Neural progenitor cell (in vitro differentiated cells): ENCODE measurements around the gene CRTC1. TPM values are rescaled to one million over a fixed set of nuclear protein-coding genes. Genes with fewer than 3 reads are reported as not detected.

Experiments used
- DNase-seq: peaks from one replicate; pipeline ENCODE4 v3.0.0-alpha.2; 2016; ENCODE audit warnings: low spot score
- H2AFZ ChIP-seq: fragments of 200-600 bp; sonication (generic); replicated peaks from 2 replicates; pipeline ENCODE4 v1.6.1; 2016; ENCODE audit warnings: antibody characterized with exemption
- H3F3A ChIP-seq: fragments of 200-600 bp; sonication (generic); 2 replicates; pipeline ENCODE4 v1.6.1; 2016; ENCODE audit warnings: antibody characterized with exemption, low read depth
- H3K27ac ChIP-seq: fragments of 200-600 bp; sonication (generic); 2 replicates; pipeline ENCODE4 v1.5.1; 2016; ENCODE audit warnings: mild to moderate bottlenecking
- H3K27me3 ChIP-seq: fragments of 200-600 bp; sonication (generic); 2 replicates; pipeline ENCODE4 v1.6.1; 2016; ENCODE audit warnings: mild to moderate bottlenecking, moderate library complexity
- H3K36me3 ChIP-seq: fragments of 200-600 bp; sonication (generic); 2 replicates; pipeline ENCODE4 v1.5.1; 2016
- H3K4me1 ChIP-seq: fragments of 200-600 bp; sonication (generic); 2 replicates; pipeline ENCODE4 v1.6.1; 2016; ENCODE audit warnings: mixed run types
- H3K4me2 ChIP-seq: fragments of 200-600 bp; sonication (generic); 2 replicates; pipeline ENCODE4 v1.6.1; 2016
- H3K4me3 ChIP-seq: fragments of 200-600 bp; sonication (generic); 2 replicates; pipeline ENCODE4 v1.5.1; 2016
- H3K79me2 ChIP-seq: fragments of 200-600 bp; sonication (generic); 2 replicates; pipeline ENCODE4 v1.6.1; 2016; ENCODE audit warnings: low read depth
- H3K9ac ChIP-seq: fragments of 200-600 bp; sonication (generic); 2 replicates; pipeline ENCODE4 v1.6.1; 2016
- H3K9me3 ChIP-seq: fragments of 200-600 bp; sonication (generic); 2 replicates; pipeline ENCODE4 v1.5.1; 2016; ENCODE audit warnings: low read depth
- H4K20me1 ChIP-seq: fragments of 200-600 bp; sonication (generic); 2 replicates; pipeline ENCODE4 v1.6.1; 2016; ENCODE audit warnings: low read depth
- H3K27ac Mint-ChIP-seq: 3 replicates; pipeline ENCODE4 v1.8.0; 2021; ENCODE audit warnings: mixed read lengths
- H3K27me3 Mint-ChIP-seq: 2 replicates; pipeline ENCODE4 v1.8.0; 2022; ENCODE audit warnings: low read depth, mild to moderate bottlenecking, inconsistent platforms, moderate library complexity, mixed read lengths; ENCODE audit not compliant: insufficient read depth
- H3K36me3 Mint-ChIP-seq: 3 replicates; pipeline ENCODE4 v1.8.0; 2021; ENCODE audit warnings: mixed read lengths
- H3K4me1 Mint-ChIP-seq: 3 replicates; pipeline ENCODE4 v1.8.0; 2021; ENCODE audit warnings: mixed read lengths
- H3K4me3 Mint-ChIP-seq: 3 replicates; pipeline ENCODE4 v1.8.0; 2021; ENCODE audit warnings: mild to moderate bottlenecking, moderate library complexity, mixed read lengths
- H3K9me3 Mint-ChIP-seq: 3 replicates; pipeline ENCODE4 v1.8.0; 2020; ENCODE audit warnings: mixed read lengths
- CTCF ChIP-seq: fragments of 200-600 bp; sonication (generic); IDR thresholded peaks from 2 replicates; pipeline ENCODE4 v1.5.1; 2017; ENCODE audit warnings: antibody characterized with exemption, mild to moderate bottlenecking
- EZH2 ChIP-seq: fragments of 200-600 bp; sonication (generic); IDR thresholded peaks from 2 replicates; pipeline ENCODE4 v1.6.1; 2017; ENCODE audit warnings: antibody characterized with exemption, mild to moderate bottlenecking, moderate library complexity
- EZH2phosphoT487 ChIP-seq: fragments of 200-600 bp; sonication (generic); IDR thresholded peaks from 2 replicates; pipeline ENCODE4 v1.6.1; 2017; ENCODE audit warnings: antibody characterized with exemption
- total RNA-seq: library from RNA; depleted of rRNA; stranded (reverse); fragments of >200 nt; gene quantifications from 2 replicates; pipeline ENCODE4 v1.2.3, GENCODE V29; 2015; ENCODE audit warnings: low replicate concordance

CRTC1 gene
- total RNA-seq, 1 donor from 2014 or later = 2.4 TPM

- peaks cover 84% of the 10 kb centered on the region for H3K27me3 Mint-ChIP-seq
- H3K4me3 Mint-ChIP-seq = peak within 1 kb of the TSS; percentile 70
- Histone ChIP-seq H3K9ac (no peak within 1 kb of the TSS), H3K9me3 (no peaks in the 10 kb centered on the region), H4K20me1 (peaks cover 63% of the 10 kb centered on the region), H3K4me2 (peak within 1 kb of the TSS; percentile 61), H3K36me3 (no peaks in the 10 kb centered on the region), H3K27ac (no peak within 1 kb of the TSS), H3K27me3 (peaks cover 100% of the 10 kb centered on the region), H2AFZ (no peak within 1 kb of the TSS), H3K4me1 (peaks cover 7% of the 10 kb centered on the region), H3F3A (peaks cover 19% of the 10 kb centered on the region), H3K4me3 (peak within 1 kb of the TSS; percentile 34), H3K79me2 (no peaks in the 10 kb centered on the region)
- TF ChIP-seq CTCF (no peak), EZH2phosphoT487 (peak; percentile 97), EZH2 (peak; percentile 99)
- H3K27ac Mint-ChIP-seq = no peak within 1 kb of the TSS
- H3K4me1 Mint-ChIP-seq = peaks cover 18% of the 10 kb centered on the region
- peaks cover 5% of the 10 kb centered on the region for H3K36me3 Mint-ChIP-seq
- H3K9me3 Mint-ChIP-seq = peaks cover 9% of the 10 kb centered on the region
- DNase-seq = peak; percentile 45
Measured at GRCh38 chr19:18790566-18791314, 107.3 kb downstream of the CRTC1 start, which contains the start of gene COMP. COMP (minus strand) TSS chr19:18791305; CDS start chr19:18791269, 36 bp downstream.

- H3K9me3 Mint-ChIP-seq = peaks cover 6% of the 10 kb centered on the region
- H3K4me1 Mint-ChIP-seq = peaks cover 16% of the 10 kb centered on the region
- Histone ChIP-seq H3K36me3 (no peaks in the 10 kb centered on the region), H3K79me2 (no peaks in the 10 kb centered on the region), H3K4me2 (peak overlapping the region; percentile 61), H3K27me3 (peaks cover 100% of the 10 kb centered on the region), H4K20me1 (peaks cover 57% of the 10 kb centered on the region), H3K4me1 (peaks cover 7% of the 10 kb centered on the region), H3K9ac (no peak overlapping the region), H3K27ac (no peak overlapping the region), H3K4me3 (no peak overlapping the region), H2AFZ (no peak overlapping the region), H3F3A (peaks cover 15% of the 10 kb centered on the region), H3K9me3 (no peaks in the 10 kb centered on the region)
- H3K27me3 Mint-ChIP-seq = peaks cover 79% of the 10 kb centered on the region
- H3K4me3 Mint-ChIP-seq = no peak overlapping the region
- H3K36me3 Mint-ChIP-seq = peaks cover 5% of the 10 kb centered on the region
- no peak for TF ChIP-seq CTCF
- TF ChIP-seq EZH2 = peak; percentile 13
- DNase-seq = no peak
- no peak overlapping the region for H3K27ac Mint-ChIP-seq
Measured at GRCh38 chr19:18791315-18791678, 107.8 kb downstream of the CRTC1 start.

GRCh38 chr19:18792661-18793060, 109.2 kb downstream of the CRTC1 start:
- Histone ChIP-seq H3F3A (peaks cover 9% of the 10 kb centered on the region), H3K36me3 (no peaks in the 10 kb centered on the region), H3K9ac (no peak overlapping the region), H4K20me1 (peaks cover 45% of the 10 kb centered on the region), H3K27me3 (peaks cover 100% of the 10 kb centered on the region), H2AFZ (no peak overlapping the region), H3K4me1 (peaks cover 7% of the 10 kb centered on the region), H3K79me2 (no peaks in the 10 kb centered on the region), H3K27ac (no peak overlapping the region), H3K4me3 (no peak overlapping the region), H3K4me2 (no peak overlapping the region), H3K9me3 (no peaks in the 10 kb centered on the region)
- peaks cover 2% of the 10 kb centered on the region for H3K36me3 Mint-ChIP-seq
- peak overlapping the region; percentile 18 for H3K27ac Mint-ChIP-seq
- peak overlapping the region; percentile 30 for H3K4me3 Mint-ChIP-seq
- peaks cover 71% of the 10 kb centered on the region for H3K27me3 Mint-ChIP-seq
- H3K4me1 Mint-ChIP-seq = peaks cover 13% of the 10 kb centered on the region
- TF ChIP-seq EZH2 (no peak), CTCF (no peak), EZH2phosphoT487 (no peak)
- DNase-seq = no peak
- H3K9me3 Mint-ChIP-seq = peaks cover 3% of the 10 kb centered on the region
